Kidney (tissue), 14 donors: ENCODE measurements around the gene ARHGEF38. TPM values are rescaled to one million over a fixed set of nuclear protein-coding genes. Genes with fewer than 3 reads are reported as not detected.

Source experiments
- DNase-seq, 5 donors: peaks; one replicate each; pipeline ENCODE4 v3.0.0-alpha.2; 2013 to 2020
- FAIRE-seq: peaks from 2 replicates; lab custom pipeline; 2012; peaks lifted over from hg19 to GRCh38; lab: Jason Lieb, UNC
- H3K27ac ChIP-seq, 2 donors: one replicate each; pipeline ENCODE4 v1.7.0; 2013; ENCODE audit warnings: low read depth in 2 of 2, low read length in 2 of 2, inconsistent platforms in 1 of 2
- H3K27me3 ChIP-seq: one replicate; pipeline ENCODE4 v1.7.1; 2013; ENCODE audit warnings: low read length, inconsistent platforms; ENCODE audit not compliant: control insufficient read depth, insufficient read depth
- H3K36me3 ChIP-seq, 3 donors: one replicate each; pipeline versions ENCODE4 v1.7.0 to v1.7.1; 2013; ENCODE audit warnings: low read length in 3 of 3, control low read depth in 1 of 3, inconsistent platforms in 1 of 3; ENCODE audit not compliant: insufficient read depth in 3 of 3, control insufficient read depth in 2 of 3
- H3K4me1 ChIP-seq, 3 donors: one replicate each; pipeline versions ENCODE4 v1.7.0 to v1.7.1; 2013; ENCODE audit warnings: low read length in 3 of 3, inconsistent platforms in 1 of 3, low read depth in 1 of 3; ENCODE audit not compliant: control insufficient read depth in 2 of 3, insufficient read depth in 2 of 3
- H3K4me3 ChIP-seq, 3 donors: one replicate each; pipeline versions ENCODE4 v1.7.0 to v1.8.1; 2013; ENCODE audit warnings: low read length in 3 of 3, control low read depth in 1 of 3, inconsistent platforms in 1 of 3
- H3K9ac ChIP-seq, 3 donors: one replicate each; pipeline versions ENCODE4 v1.7.0 to v1.7.1; 2013; ENCODE audit warnings: low read length in 3 of 3, control low read depth in 1 of 3, inconsistent platforms in 1 of 3
- H3K9me3 ChIP-seq, 3 donors: one replicate each; pipeline versions ENCODE4 v1.7.0 to v1.7.1; 2013; ENCODE audit warnings: low read length in 3 of 3, control low read depth in 1 of 3, inconsistent platforms in 1 of 3; ENCODE audit not compliant: control insufficient read depth in 2 of 3, insufficient read depth in 1 of 3
- CTCF ChIP-seq: IDR thresholded peaks from 3 replicates; pipeline ENCODE4 v1.5.1; 2012; ENCODE audit warnings: mild to moderate bottlenecking, moderate library complexity, borderline replicate concordance; ENCODE audit not compliant: insufficient read depth; ENCODE audit errors: extremely low read depth
- intact Hi-C: fragments of 100-400 bp; cut with DNase I; formaldehyde crosslinking; loops from one replicate; pipeline ENCODE4 v1.11.1; 2022
- polyA plus RNA-seq: library from polyadenylated mRNA; stranded (reverse); fragments of 350-450 nt; fragmentation: Illumina TruSeq; extraction: RNeasy Lipid Tissue Mini Kit (QIAGEN cat#74804); gene quantifications from one replicate; pipeline ENCODE4 v1.2.3, GENCODE V29; 2014; ENCODE audit warnings: low read depth, low replicate concordance; ENCODE audit not compliant: insufficient read depth
- total RNA-seq: library from RNA; stranded (reverse); fragmentation: NEBNext Ultra II Directional; extraction: Animal tissue kit (Norgen Biotek cat#: 25700); gene quantifications from one replicate; pipeline ENCODE4 v1.2.1, GENCODE V29; 2021
- donor health status: control.
- donor health status: control.
- donor health status: control.
- donor health status: control.
- donor health status: control.
- donor health status: DM: yes; HTN: yes; CAD: no.
- donor health status: Normal renal cell carcinoma (clear cell type).

The ARHGEF38 gene
- total and polyA plus RNA-seq, 2 donors from 2014 or later, result 1.5 to 41.1 TPM

GRCh38 chr4:105670684-105671083, 118.3 kb downstream of the ARHGEF38 start:
- TF ChIP-seq CTCF, result no peak
- no peaks in the 10 kb centered on the region for H3K27me3 ChIP-seq
- no peaks in the 10 kb centered on the region for H3K36me3 ChIP-seq
- no peak for DNase-seq
- no peak for FAIRE-seq
- no peak overlapping the region for H3K27ac ChIP-seq
- no peaks in the 10 kb centered on the region for H3K9me3 ChIP-seq
- H3K4me1 ChIP-seq, result no peaks in the 10 kb centered on the region
- H3K9ac ChIP-seq, result no peak overlapping the region
- intact Hi-C loops, result no loop called here
- H3K4me3 ChIP-seq, result no peak overlapping the region

GRCh38 chr4:105671301-105671700, 118.9 kb downstream of the ARHGEF38 start:
- intact Hi-C loops, result no loop called here
- no peak for TF ChIP-seq CTCF
- FAIRE-seq (no peak), DNase-seq (no peak)
- Histone ChIP-seq H3K27ac (no peak overlapping the region), H3K36me3 (no peaks in the 10 kb centered on the region), H3K27me3 (no peaks in the 10 kb centered on the region), H3K4me3 (no peak overlapping the region), H3K9ac (no peak overlapping the region), H3K4me1 (no peaks in the 10 kb centered on the region), H3K9me3 (no peaks in the 10 kb centered on the region)

- DNase-seq (no peak), FAIRE-seq (no peak)
- no peaks in the 10 kb centered on the region for H3K27me3 ChIP-seq
- H3K36me3 ChIP-seq, result no peaks in the 10 kb centered on the region
- H3K4me1 ChIP-seq, result no peaks in the 10 kb centered on the region
- no peak overlapping the region for H3K4me3 ChIP-seq
- no peak for TF ChIP-seq CTCF
- no peak overlapping the region for H3K27ac ChIP-seq
- no peak overlapping the region for H3K9ac ChIP-seq
- H3K9me3 ChIP-seq, result no peaks in the 10 kb centered on the region
- intact Hi-C loops, result no loop called here
These were observed 121.6 kb downstream of the ARHGEF38 start for GRCh38 chr4:105674011-105674410.

GRCh38 chr4:105677709-105678108, 125.3 kb downstream of the ARHGEF38 start:
- TF ChIP-seq CTCF, result no peak
- H3K27ac ChIP-seq, result no peak overlapping the region
- intact Hi-C loops, result no loop called here
- H3K36me3 ChIP-seq, result peaks cover 0 to 1% (median 0%) of the 10 kb centered on the region in 3 donors
- H3K27me3 ChIP-seq, result no peaks in the 10 kb centered on the region
- no peak overlapping the region for H3K9ac ChIP-seq
- DNase-seq (no peak), FAIRE-seq (no peak)
- no peak overlapping the region for H3K4me3 ChIP-seq
- no peaks in the 10 kb centered on the region for H3K9me3 ChIP-seq
- H3K4me1 ChIP-seq, result peaks cover 0 to 1% (median 0%) of the 10 kb centered on the region in 3 donors
